ENCODE measurements around the gene ADAMTS7. TPM values are rescaled to one million over a fixed set of nuclear protein-coding genes. Genes with fewer than 3 reads are reported as not detected.

ADAMTS7 gene
- polyA plus RNA-seq, 1 experiment, result 5.0 TPM

DNA sequence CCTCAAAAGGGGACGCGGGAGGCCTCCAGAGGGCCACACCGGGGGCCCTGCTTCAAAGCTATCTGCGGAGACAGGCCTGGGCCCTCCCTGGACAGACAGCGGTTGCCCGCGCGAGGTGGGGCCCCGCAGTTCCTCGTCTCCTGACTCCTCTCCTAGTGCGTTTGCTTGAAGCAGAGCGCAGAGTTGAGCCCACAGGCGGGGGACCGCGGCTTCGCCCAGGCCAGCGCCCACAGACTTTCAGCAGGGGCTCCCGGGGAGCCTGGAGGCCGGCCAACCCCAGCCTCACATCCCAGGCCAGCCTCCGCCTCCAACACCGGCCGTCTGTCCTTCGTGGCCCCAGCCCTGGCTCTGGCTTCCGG is 540 bp upstream of the ADAMTS7 start:
- POLR2A ChIA-PET, result interaction anchor here (0.6 to 1.0 kb wide), 3 partner anchors 44 to 177 kb away, joined by 3 read pairs; no protein-coding TSS in a partner anchor

GRCh38 chr15:78810362-78811123 is 721 bp downstream of the ADAMTS7 start:
- no peak for DNase-seq (ENCODE audit: low read depth, low spot score)
- Histone ChIP-seq H3K27me3 (ENCODE audit: control insufficient read depth, insufficient read depth, low read length) (no peaks in the 10 kb centered on the region), H3K4me3 (ENCODE audit: low read depth, low read length) (peak overlapping the region; percentile 72), H3K27ac (ENCODE audit: low read depth, low read length) (peak overlapping the region; percentile 39), H3K9me3 (ENCODE audit: control insufficient read depth, insufficient read depth, low read length) (peaks cover 3% of the 10 kb centered on the region)
- no peak for TF ChIP-seq CTCF (IDR thresholded peaks at IDR 0.05; ENCODE audit: low read depth, low read length)
- ChIA-PET POLR2A (interaction anchor here (0.6 to 1.7 kb wide), 6 partner anchors 12 to 178 kb away, joined by 3 to 13 read pairs (median 4); no protein-coding TSS in a partner anchor), CTCF (interaction anchor here (0.6 to 2.2 kb wide), 20 partner anchors 9 to 1669 kb away, joined by 3 to 11 read pairs (median 4); no protein-coding TSS in a partner anchor)

More for the DNA sequence above, 540 bp upstream of the ADAMTS7 start:
- Histone ChIP-seq H3K4me3 (ENCODE audit: low read depth, low read length) (peak overlapping the region; percentile 53), H3K27ac (ENCODE audit: low read depth, low read length) (peak overlapping the region; percentile 57), H3K27me3 (ENCODE audit: control insufficient read depth, insufficient read depth, low read length) (no peaks in the 10 kb centered on the region), H3K9me3 (ENCODE audit: control insufficient read depth, insufficient read depth, low read length) (peaks cover 3% of the 10 kb centered on the region)
- no peak for DNase-seq (ENCODE audit: low read depth, low spot score)
- TF ChIP-seq CTCF (IDR thresholded peaks at IDR 0.05; ENCODE audit: low read depth, low read length), result no peak
- CTCF ChIA-PET, result interaction anchor here (0.6 to 2.2 kb wide), 22 partner anchors 9 to 373 kb away, joined by 3 to 11 read pairs (median 3); no protein-coding TSS in a partner anchor

- TF ChIP-seq CTCF (IDR thresholded peaks at IDR 0.05; ENCODE audit: low read depth, low read length), result no peak
- no peak for DNase-seq (ENCODE audit: low read depth, low spot score)
- POLR2A ChIA-PET, result interaction anchor here (0.6 to 1.7 kb wide), 4 partner anchors 11 to 64 kb away, joined by 3 to 13 read pairs (median 5); no protein-coding TSS in a partner anchor
- Histone ChIP-seq H3K4me3 (ENCODE audit: low read depth, low read length) (peak overlapping the region; percentile 72), H3K9me3 (ENCODE audit: control insufficient read depth, insufficient read depth, low read length) (peaks cover 3% of the 10 kb centered on the region), H3K27ac (ENCODE audit: low read depth, low read length) (no peak overlapping the region), H3K27me3 (ENCODE audit: control insufficient read depth, insufficient read depth, low read length) (no peaks in the 10 kb centered on the region)
- CTCF ChIA-PET, result interaction anchor here (0.7 to 2.2 kb wide), 6 partner anchors 10 to 375 kb away, joined by 3 to 11 read pairs (median 4); no protein-coding TSS in a partner anchor
Measured at GRCh38 chr15:78810003-78810361, 1.3 kb downstream of the ADAMTS7 start.

DNA sequence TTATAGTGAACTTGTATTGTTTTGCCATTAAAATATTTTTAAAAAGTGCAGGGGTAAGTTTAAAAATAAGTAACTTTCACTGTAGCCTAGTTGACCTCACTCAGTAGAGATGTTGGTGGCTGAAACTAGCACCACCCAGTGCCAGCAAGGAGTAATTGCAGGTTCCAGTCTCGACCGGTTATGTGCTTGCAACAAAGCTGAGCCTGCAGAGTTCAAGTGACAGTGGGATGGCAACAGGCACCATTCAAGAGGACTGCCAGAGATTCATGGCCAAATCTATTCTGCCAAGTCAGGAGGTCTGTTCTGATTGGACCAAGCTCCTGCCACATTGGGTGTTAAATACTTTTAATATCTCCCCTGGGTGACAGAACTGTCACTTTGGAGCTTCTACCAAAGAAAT is 2.7 kb downstream of the ADAMTS7 start:
- peaks cover 3% of the 10 kb centered on the region for H3K9me3 ChIP-seq (ENCODE audit: control insufficient read depth, insufficient read depth, low read length)
- H3K27ac ChIP-seq (ENCODE audit: low read depth, low read length), result no peak overlapping the region
- no peak overlapping the region for H3K4me3 ChIP-seq (ENCODE audit: low read depth, low read length)
- POLR2A ChIA-PET, result interaction anchor here (0.6 kb wide), 1 partner anchor 35 kb away, joined by 3 read pairs; no protein-coding TSS in a partner anchor
- H3K27me3 ChIP-seq (ENCODE audit: control insufficient read depth, insufficient read depth, low read length), result no peaks in the 10 kb centered on the region
- DNase-seq (ENCODE audit: low read depth, low spot score), result no peak
- CTCF ChIA-PET, result interaction anchor here (0.7 to 0.8 kb wide), 2 partner anchors 12 to 104 kb away, joined by 3 to 4 read pairs; no protein-coding TSS in a partner anchor
- peak; percentile 57 for TF ChIP-seq CTCF (IDR thresholded peaks at IDR 0.05; ENCODE audit: low read depth, low read length)

- no peak for DNase-seq (ENCODE audit: low read depth, low spot score)
- H3K27me3 ChIP-seq (ENCODE audit: control insufficient read depth, insufficient read depth, low read length), result no peaks in the 10 kb centered on the region
- TF ChIP-seq CTCF (IDR thresholded peaks at IDR 0.05; ENCODE audit: low read depth, low read length), result no peak
- ChIA-PET POLR2A (interaction anchor here (0.6 kb wide), 1 partner anchor 124 kb away, joined by 4 read pairs; no protein-coding TSS in a partner anchor), CTCF (interaction anchor here (0.7 to 1.2 kb wide), 3 partner anchors 37 to 66 kb away, joined by 3 to 5 read pairs (median 3); no protein-coding TSS in a partner anchor)
- peaks cover 3% of the 10 kb centered on the region for H3K9me3 ChIP-seq (ENCODE audit: control insufficient read depth, insufficient read depth, low read length)
- H3K27ac ChIP-seq (ENCODE audit: low read depth, low read length), result no peak overlapping the region
- H3K4me3 ChIP-seq (ENCODE audit: low read depth, low read length), result no peak overlapping the region
Measured at GRCh38 chr15:78807359-78807758, 3.9 kb downstream of the ADAMTS7 start.

Measured in AG04450 (cell line).